H9 (cell line): ENCODE results near the gene C20orf202. TPM values are rescaled to one million over a fixed set of nuclear protein-coding genes. Genes with fewer than 3 reads are reported as not detected.

Experiments
- DNase-seq: peaks from one replicate; pipeline ENCODE4 v3.0.0-alpha.2; 2017
- H2AFZ ChIP-seq: one replicate; pipeline ENCODE4 v1.6.1; 2013; ENCODE audit warnings: mild to moderate bottlenecking, low read length, control low read depth, moderate library complexity
- H2AK5ac ChIP-seq: 2 replicates; pipeline ENCODE4 v1.6.1; 2013; ENCODE audit warnings: low read length, control low read depth, mixed read lengths; ENCODE audit not compliant: insufficient read length
- H2BK120ac ChIP-seq: one replicate; pipeline ENCODE4 v1.6.1; 2013; ENCODE audit warnings: low read depth, mild to moderate bottlenecking, low read length, control low read depth, inconsistent platforms; ENCODE audit not compliant: poor library complexity, severe bottlenecking
- H2BK12ac ChIP-seq: 2 replicates; pipeline ENCODE4 v1.6.1; 2013; ENCODE audit warnings: low read length, control low read depth, mixed read lengths, low read depth; ENCODE audit not compliant: insufficient read length
- H2BK15ac ChIP-seq: 2 replicates; pipeline ENCODE4 v1.6.1; 2013; ENCODE audit warnings: low read depth, low read length, control low read depth
- H2BK20ac ChIP-seq: one replicate; pipeline ENCODE4 v1.6.1; 2013; ENCODE audit warnings: low read depth, mild to moderate bottlenecking, low read length, control low read depth, inconsistent platforms; ENCODE audit not compliant: poor library complexity, severe bottlenecking
- H2BK5ac ChIP-seq: 2 replicates; pipeline ENCODE4 v1.6.1; 2013; ENCODE audit warnings: low read length, control low read depth, mixed read lengths; ENCODE audit not compliant: insufficient read length
- H3K14ac ChIP-seq: 2 replicates; pipeline ENCODE4 v1.6.1; 2013; ENCODE audit warnings: low read length, control low read depth; ENCODE audit not compliant: insufficient read depth
- H3K18ac ChIP-seq: 2 replicates; pipeline ENCODE4 v1.6.1; 2013; ENCODE audit warnings: low read depth, mild to moderate bottlenecking, mixed read lengths, low read length, control low read depth; ENCODE audit not compliant: insufficient read length
- H3K23ac ChIP-seq: 2 replicates; pipeline ENCODE4 v1.6.1; 2013; ENCODE audit warnings: low read length, control low read depth, mixed read lengths, low read depth; ENCODE audit not compliant: insufficient read length
- H3K23me2 ChIP-seq: 2 replicates; pipeline ENCODE4 v1.6.1; 2013; ENCODE audit warnings: low read depth, mild to moderate bottlenecking, mixed read lengths, low read length, control low read depth; ENCODE audit not compliant: insufficient read length, poor library complexity, severe bottlenecking
- H3K27ac ChIP-seq: 2 replicates; pipeline ENCODE4 v1.5.1; 2013; ENCODE audit warnings: low read length, control low read depth, mixed read lengths, low read depth; ENCODE audit not compliant: insufficient read length
- H3K27me3 ChIP-seq: 2 replicates; pipeline ENCODE4 v1.6.1; 2013; ENCODE audit warnings: low read length, control low read depth, inconsistent platforms; ENCODE audit not compliant: insufficient read depth
- H3K4ac ChIP-seq: 2 replicates; pipeline ENCODE4 v1.6.1; 2013; ENCODE audit warnings: low read depth, mild to moderate bottlenecking, control low read depth, inconsistent platforms, low read length, moderate library complexity
- H3K4me1 ChIP-seq: 2 replicates; pipeline ENCODE4 v1.6.1; 2013; ENCODE audit warnings: low read length, control low read depth, inconsistent platforms; ENCODE audit not compliant: insufficient read depth
- H3K4me2 ChIP-seq: 2 replicates; pipeline ENCODE4 v1.6.1; 2013; ENCODE audit warnings: low read length, control low read depth, mixed read lengths; ENCODE audit not compliant: insufficient read length, insufficient read depth
- H3K56ac ChIP-seq: 2 replicates; pipeline ENCODE4 v1.6.1; 2013; ENCODE audit warnings: low read depth, mild to moderate bottlenecking, mixed read lengths, low read length, control low read depth; ENCODE audit not compliant: insufficient read length
- H3K79me1 ChIP-seq: 2 replicates; pipeline ENCODE4 v1.6.1; 2013; ENCODE audit warnings: low read depth, mild to moderate bottlenecking, moderate library complexity, low read length, control low read depth, inconsistent platforms; ENCODE audit not compliant: insufficient read depth, poor library complexity, severe bottlenecking
- H3K79me2 ChIP-seq: 2 replicates; pipeline ENCODE4 v1.6.1; 2013; ENCODE audit warnings: low read length, control low read depth, inconsistent platforms; ENCODE audit not compliant: insufficient read depth
- H3K9ac ChIP-seq: 2 replicates; pipeline ENCODE4 v1.6.1; 2013; ENCODE audit warnings: low read length, control low read depth, mixed read lengths; ENCODE audit not compliant: insufficient read length; ENCODE audit errors: extremely low read depth
- H3K9me3 ChIP-seq: one replicate; pipeline ENCODE4 v1.6.1; 2013; ENCODE audit warnings: low read depth, low read length, inconsistent platforms; ENCODE audit not compliant: control insufficient read depth
- H3T11ph ChIP-seq: one replicate; pipeline ENCODE4 v1.6.1; 2013; ENCODE audit warnings: mild to moderate bottlenecking, low read length, control low read depth, inconsistent platforms
- H4K20me1 ChIP-seq: one replicate; pipeline ENCODE4 v1.6.1; 2013; ENCODE audit not compliant: control insufficient read depth, insufficient read length, insufficient read depth
- H4K5ac ChIP-seq: 2 replicates; pipeline ENCODE4 v1.6.1; 2013; ENCODE audit warnings: low read depth, mild to moderate bottlenecking, mixed read lengths, low read length, control low read depth; ENCODE audit not compliant: insufficient read length
- H4K8ac ChIP-seq: replicated peaks from 2 replicates; pipeline ENCODE4 v1.6.1; 2013; ENCODE audit warnings: low read length, control low read depth, mixed read lengths, low read depth; ENCODE audit not compliant: insufficient read length
- H4K91ac ChIP-seq: 2 replicates; pipeline ENCODE4 v1.6.1; 2013; ENCODE audit warnings: low read depth, mild to moderate bottlenecking, moderate library complexity, mixed read lengths, low read length, control low read depth; ENCODE audit not compliant: insufficient read length
- H3K27ac Mint-ChIP-seq, 3 experiments: 2 replicates in 2 of 3; 3 replicates in 1 of 3; pipeline ENCODE4 v1.8.0; 2020 to 2021; ENCODE audit warnings: mixed read lengths in 3 of 3, mild to moderate bottlenecking in 1 of 3, moderate library complexity in 1 of 3
- H3K27me3 Mint-ChIP-seq: 2 replicates; pipeline ENCODE4 v1.8.0; 2021; ENCODE audit warnings: low read depth, mild to moderate bottlenecking, moderate library complexity, mixed read lengths
- H3K36me3 Mint-ChIP-seq, 3 experiments: 2 replicates in 2 of 3; 3 replicates in 1 of 3; pipeline ENCODE4 v1.8.0; 2020 to 2021; ENCODE audit warnings: low read depth in 3 of 3, mixed read lengths in 3 of 3; ENCODE audit not compliant: insufficient read depth in 1 of 3
- H3K4me1 Mint-ChIP-seq, 2 experiments: 2 replicates each; pipeline ENCODE4 v1.8.0; 2020; ENCODE audit warnings: mixed read lengths in 2 of 2
- H3K4me3 Mint-ChIP-seq, 2 experiments: 2 replicates in 1 of 2; 3 replicates in 1 of 2; pipeline ENCODE4 v1.8.0; 2020 to 2021; ENCODE audit warnings: mild to moderate bottlenecking in 2 of 2, mixed read lengths in 2 of 2, moderate library complexity in 1 of 2
- H3K9me3 Mint-ChIP-seq, 2 experiments: 2 replicates in 1 of 2; 3 replicates in 1 of 2; pipeline ENCODE4 v1.8.0; 2020; ENCODE audit warnings: mild to moderate bottlenecking in 2 of 2, mixed read lengths in 2 of 2, moderate library complexity in 1 of 2
- WGBS: extraction: QIAGEN DNeasy Blood & Tissue Kit; methylation state at CpG from one replicate; pipeline ENCODE4 v1.1.7; 2013; ENCODE audit warnings: missing lambda C conversion rate, low lambda C conversion rate, mixed read lengths; ENCODE audit not compliant: insufficient read length; ENCODE audit errors: extremely low coverage; 5-methylcytosine and 5-hydroxymethylcytosine counted together
- total RNA-seq: library from RNA; stranded (reverse); gene quantifications from 2 replicates; pipeline ENCODE4 v1.2.1, GENCODE V29; 2021
- TF ChIP-seq, protein P1 (sequence below): fragments of 200-600 bp; sonication (generic); conservative IDR thresholded peaks from 3 replicates; pipeline ENCODE4 v1.8.0; 2021; ENCODE audit warnings: antibody characterized with exemption, mild to moderate bottlenecking

The C20orf202 gene
- total RNA-seq, 1 experiment from 2014 or later, result 0.13 TPM

GRCh38 chr20:1177680-1178079, 25.6 kb upstream of the C20orf202 start:
- H2AFZ ChIP-seq, result no peak overlapping the region

More at GRCh38 chr20:1177680-1178079, 25.6 kb upstream of the C20orf202 start:
- no peak overlapping the region for H3K9ac ChIP-seq
- no peak overlapping the region for H3T11ph ChIP-seq
- H4K8ac ChIP-seq, result no peak overlapping the region
- H4K20me1 ChIP-seq, result no peaks in the 10 kb centered on the region
- no peaks in the 10 kb centered on the region; a peak in 1 of 5 replicates for H3K9me3 Mint-ChIP-seq
- H2BK15ac ChIP-seq, result no peak overlapping the region
- H2BK12ac ChIP-seq, result no peak overlapping the region
- no peaks in the 10 kb centered on the region for H3K9me3 ChIP-seq
- no peak overlapping the region for H2AK5ac ChIP-seq
- no peak overlapping the region for H3K14ac ChIP-seq
- no peak overlapping the region for H3K4ac ChIP-seq
- TF ChIP-seq, protein P1, sequence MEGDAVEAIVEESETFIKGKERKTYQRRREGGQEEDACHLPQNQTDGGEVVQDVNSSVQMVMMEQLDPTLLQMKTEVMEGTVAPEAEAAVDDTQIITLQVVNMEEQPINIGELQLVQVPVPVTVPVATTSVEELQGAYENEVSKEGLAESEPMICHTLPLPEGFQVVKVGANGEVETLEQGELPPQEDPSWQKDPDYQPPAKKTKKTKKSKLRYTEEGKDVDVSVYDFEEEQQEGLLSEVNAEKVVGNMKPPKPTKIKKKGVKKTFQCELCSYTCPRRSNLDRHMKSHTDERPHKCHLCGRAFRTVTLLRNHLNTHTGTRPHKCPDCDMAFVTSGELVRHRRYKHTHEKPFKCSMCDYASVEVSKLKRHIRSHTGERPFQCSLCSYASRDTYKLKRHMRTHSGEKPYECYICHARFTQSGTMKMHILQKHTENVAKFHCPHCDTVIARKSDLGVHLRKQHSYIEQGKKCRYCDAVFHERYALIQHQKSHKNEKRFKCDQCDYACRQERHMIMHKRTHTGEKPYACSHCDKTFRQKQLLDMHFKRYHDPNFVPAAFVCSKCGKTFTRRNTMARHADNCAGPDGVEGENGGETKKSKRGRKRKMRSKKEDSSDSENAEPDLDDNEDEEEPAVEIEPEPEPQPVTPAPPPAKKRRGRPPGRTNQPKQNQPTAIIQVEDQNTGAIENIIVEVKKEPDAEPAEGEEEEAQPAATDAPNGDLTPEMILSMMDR, result peak; percentile 53; the same call in 2 of the 3 replicates
- peaks cover 7 to 14% of the 10 kb centered on the region in 2 experiments for H3K4me1 Mint-ChIP-seq
- no peak overlapping the region for H3K4me2 ChIP-seq
- H3K27me3 ChIP-seq, result no peaks in the 10 kb centered on the region
- peak overlapping the region in 1 of 3 experiments; percentile 42; a peak in 1 of 7 replicates for H3K27ac Mint-ChIP-seq
- H3K27me3 Mint-ChIP-seq, result peaks cover 14% of the 10 kb centered on the region
- no peak overlapping the region for H4K91ac ChIP-seq
- H2BK120ac ChIP-seq, result no peak overlapping the region
- no peak overlapping the region for H4K5ac ChIP-seq
- no peak overlapping the region for H2BK20ac ChIP-seq
- no peak overlapping the region for H3K23ac ChIP-seq
- H3K18ac ChIP-seq, result no peak overlapping the region
- H3K56ac ChIP-seq, result no peak overlapping the region
- peaks cover 1 to 18% (median 4%) of the 10 kb centered on the region in 3 experiments; a peak in 5 of 7 replicates for H3K36me3 Mint-ChIP-seq
- DNase-seq, result peak; percentile 80
- no CpG with 5 or more reads among the region's 5 CpGs for WGBS
- no peaks in the 10 kb centered on the region for H3K79me1 ChIP-seq
- H3K79me2 ChIP-seq, result no peaks in the 10 kb centered on the region
- no peak overlapping the region for H3K27ac ChIP-seq
- H3K4me3 Mint-ChIP-seq, result no peak overlapping the region
- H2BK5ac ChIP-seq, result no peak overlapping the region
- H3K23me2 ChIP-seq, result no peaks in the 10 kb centered on the region
- H3K4me1 ChIP-seq, result 0 out of 2 replicates have a peak, but pooled peaks cover 3% of the 10 kb centered on the region
